Measurements from ENCODE around the gene PAGR1.

GRCh38 chr16:29812754-29813643 lies 3.0 kb upstream of the PAGR1 start:
- TF ChIP-seq CTCF (IDR thresholded peaks at IDR 0.05; ENCODE audit: low read depth, low read length) (no peak), MAX (IDR thresholded peaks at IDR 0.05; ENCODE audit: low read depth, low read length) (no peak), POLR2A (IDR thresholded peaks at IDR 0.05; ENCODE audit: extremely low read depth, insufficient read length) (no peak)
